Memory B cell (primary cell): Measurements from ENCODE around the gene NIPAL3.
A peak's percentile ranks its signal among the peaks of the same experiment; 100 is the strongest.
"Not testable (repeated sequence)": the region's sequence is repeated elsewhere in the genome, so short reads cannot be mapped to it uniquely, and the experiment has no call there.

Source experiments
- ATAC-seq: fragments of 150-1000 bp; cut with Tn5 transposase; 2 replicates; pipeline ENCODE4 v1.10.0; 2021; ENCODE audit warnings: low read depth, mild to moderate bottlenecking, moderate library complexity
- DNase-seq, 2 donors: peaks; one replicate each; pipeline ENCODE4 v3.0.0; 2022; ENCODE audit warnings: low spot score in 2 of 2
- H3K27ac Mint-ChIP-seq: one replicate; pipeline ENCODE4 v1.8.0; 2022; ENCODE audit warnings: mild to moderate bottlenecking, moderate library complexity, mixed read lengths
- H3K27me3 Mint-ChIP-seq: one replicate; pipeline ENCODE4 v1.8.0; 2022; ENCODE audit warnings: mixed read lengths
- H3K36me3 Mint-ChIP-seq: one replicate; pipeline ENCODE4 v1.8.0; 2022; ENCODE audit warnings: mild to moderate bottlenecking, mixed read lengths
- H3K4me1 Mint-ChIP-seq: one replicate; pipeline ENCODE4 v1.8.0; 2022; ENCODE audit warnings: mixed read lengths
- H3K4me3 Mint-ChIP-seq: one replicate; pipeline ENCODE4 v1.8.0; 2022; ENCODE audit warnings: mild to moderate bottlenecking, moderate library complexity, mixed read lengths
- H3K9me3 Mint-ChIP-seq: one replicate; pipeline ENCODE4 v1.8.0; 2022; ENCODE audit warnings: mixed read lengths

The NIPAL3 gene

DNA sequence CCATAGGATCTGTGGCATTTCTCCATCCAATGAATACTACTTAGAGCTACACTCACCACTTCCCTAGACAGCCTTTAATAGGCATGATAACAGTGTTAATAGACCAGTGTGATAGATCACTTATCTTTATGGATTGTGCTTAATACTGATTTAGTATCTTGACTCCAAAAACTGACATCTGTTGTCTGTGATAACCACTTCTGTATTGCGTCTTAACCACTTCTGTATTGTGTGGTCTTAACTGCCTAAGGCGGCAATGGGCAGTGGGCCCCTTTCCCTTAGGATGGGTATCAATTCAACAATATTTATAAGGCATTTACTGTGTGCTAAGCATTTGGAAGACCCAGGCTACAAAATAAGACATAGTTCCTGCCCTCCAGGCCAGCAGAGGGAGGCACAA lies 55.0 kb downstream of the NIPAL3 start:
- peaks cover under 1% of the 10 kb centered on the region for H3K4me1 Mint-ChIP-seq
- no peaks in the 10 kb centered on the region for H3K9me3 Mint-ChIP-seq
- H3K36me3 Mint-ChIP-seq: peaks cover 26% of the 10 kb centered on the region
- no peak for ATAC-seq
- peak overlapping the region; percentile 66 for H3K27ac Mint-ChIP-seq
- H3K4me3 Mint-ChIP-seq: no peak overlapping the region
- no peaks in the 10 kb centered on the region for H3K27me3 Mint-ChIP-seq
- no peak for DNase-seq

DNA sequence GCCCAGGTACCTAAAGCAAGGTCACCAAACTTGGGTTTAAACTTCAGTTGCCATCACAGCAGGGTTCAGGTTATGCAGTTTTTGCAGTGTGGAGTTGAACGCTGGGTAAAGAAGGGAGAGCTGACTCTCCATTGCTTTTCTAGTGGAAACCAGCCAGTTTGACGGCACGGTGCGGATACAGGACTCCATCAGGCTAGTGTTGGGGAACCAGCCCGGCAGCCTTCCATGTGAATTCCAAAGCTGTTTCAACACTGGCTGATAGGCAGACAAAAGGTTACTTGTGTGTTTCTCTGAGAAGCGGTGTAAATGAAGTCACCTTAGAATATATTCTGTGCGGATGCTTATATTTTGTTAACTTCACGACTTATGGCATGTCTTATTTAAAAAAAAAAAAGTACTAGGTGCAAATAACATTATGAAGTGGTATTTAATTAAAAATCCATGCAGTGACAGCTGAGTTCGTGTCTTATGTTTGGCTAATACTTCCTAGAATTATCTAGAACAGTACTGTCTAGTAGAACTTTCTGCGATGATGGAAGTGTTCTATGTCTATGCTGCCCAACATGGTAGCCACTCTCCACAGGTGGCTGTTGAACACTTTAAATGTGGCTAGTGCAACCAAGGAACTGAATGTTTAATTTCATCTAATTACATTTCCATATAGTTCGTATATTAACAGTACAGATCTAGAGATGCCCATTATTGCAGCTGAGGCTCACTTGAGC lies 57.1 kb downstream of the NIPAL3 start:
- no peak overlapping the region for H3K4me3 Mint-ChIP-seq
- no peaks in the 10 kb centered on the region for H3K9me3 Mint-ChIP-seq
- H3K27ac Mint-ChIP-seq: no peak overlapping the region
- ATAC-seq: no peak
- no peaks in the 10 kb centered on the region for H3K27me3 Mint-ChIP-seq
- H3K36me3 Mint-ChIP-seq: peaks cover 19% of the 10 kb centered on the region
- no peak for DNase-seq
- peaks cover 2% of the 10 kb centered on the region for H3K4me1 Mint-ChIP-seq

DNA sequence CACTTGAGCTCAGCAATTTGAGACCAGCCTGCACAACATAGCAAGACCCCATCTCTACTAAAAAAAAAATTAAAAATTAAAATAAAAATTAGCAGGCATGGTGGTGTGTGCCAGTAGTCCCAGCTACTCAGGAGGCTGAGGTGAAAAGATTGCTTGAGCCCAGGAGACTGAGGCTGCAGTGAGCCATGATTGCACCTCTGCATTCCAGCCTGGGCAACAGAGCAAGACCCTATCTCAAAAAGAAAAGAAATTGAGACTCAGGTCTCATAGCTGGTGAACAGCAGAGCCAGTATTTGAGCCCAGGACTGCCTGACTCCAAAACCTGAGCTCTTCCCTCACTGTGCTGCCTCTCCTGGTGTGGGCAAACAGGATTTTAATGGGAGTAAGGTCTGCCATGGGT lies 58.6 kb downstream of the NIPAL3 start:
- peaks cover 11% of the 10 kb centered on the region for H3K36me3 Mint-ChIP-seq
- no peak for ATAC-seq
- peaks cover 2% of the 10 kb centered on the region for H3K4me1 Mint-ChIP-seq
- H3K4me3 Mint-ChIP-seq: no peak overlapping the region
- no peak overlapping the region for H3K27ac Mint-ChIP-seq
- no peaks in the 10 kb centered on the region for H3K27me3 Mint-ChIP-seq
- DNase-seq: no peak
- no peaks in the 10 kb centered on the region for H3K9me3 Mint-ChIP-seq

DNA sequence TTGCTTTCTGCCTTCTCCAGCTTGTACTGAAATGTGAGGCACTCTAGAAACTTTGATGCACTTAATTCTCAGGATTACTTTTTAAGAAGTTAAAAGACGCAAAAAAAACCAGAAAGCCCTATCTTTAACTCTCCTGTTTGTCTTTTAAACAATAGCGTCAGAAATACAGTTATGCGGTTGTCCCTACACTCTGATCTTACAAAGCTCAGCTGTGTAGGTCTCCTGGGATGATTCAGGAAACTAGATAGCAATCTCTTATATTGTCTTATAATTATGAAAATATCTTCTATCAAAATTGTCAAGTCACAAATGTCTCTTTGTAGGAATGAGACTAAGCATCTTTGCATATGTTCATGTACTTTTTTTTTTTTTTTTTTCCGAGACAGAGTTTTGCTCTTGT lies 60.1 kb downstream of the NIPAL3 start:
- no peaks in the 10 kb centered on the region for H3K9me3 Mint-ChIP-seq
- DNase-seq: no peak
- ATAC-seq: no peak
- H3K4me3 Mint-ChIP-seq: no peak overlapping the region
- H3K27me3 Mint-ChIP-seq: no peaks in the 10 kb centered on the region
- no peak overlapping the region for H3K27ac Mint-ChIP-seq
- peaks cover 5% of the 10 kb centered on the region for H3K4me1 Mint-ChIP-seq
- peaks cover 5% of the 10 kb centered on the region for H3K36me3 Mint-ChIP-seq

DNA sequence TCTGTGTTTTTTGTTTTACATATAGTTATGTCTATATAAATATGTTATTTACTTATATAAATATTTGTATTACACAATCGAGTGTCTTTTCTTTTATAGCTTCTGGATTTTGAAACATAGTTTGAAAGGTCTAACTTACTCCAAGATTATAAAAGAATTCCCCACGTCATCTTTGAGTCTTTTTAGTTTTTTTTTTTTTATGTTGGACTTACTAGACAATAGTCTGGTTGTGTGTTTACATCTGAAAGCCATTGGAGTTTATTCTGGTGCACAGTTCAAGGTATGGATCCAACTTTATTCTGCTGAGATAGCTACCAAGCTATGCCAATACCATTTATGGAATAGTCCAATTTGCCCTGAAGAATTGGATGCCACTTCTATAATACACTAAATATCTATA lies 61.0 kb downstream of the NIPAL3 start:
- no peak for DNase-seq
- H3K36me3 Mint-ChIP-seq: peaks cover 4% of the 10 kb centered on the region

DNA sequence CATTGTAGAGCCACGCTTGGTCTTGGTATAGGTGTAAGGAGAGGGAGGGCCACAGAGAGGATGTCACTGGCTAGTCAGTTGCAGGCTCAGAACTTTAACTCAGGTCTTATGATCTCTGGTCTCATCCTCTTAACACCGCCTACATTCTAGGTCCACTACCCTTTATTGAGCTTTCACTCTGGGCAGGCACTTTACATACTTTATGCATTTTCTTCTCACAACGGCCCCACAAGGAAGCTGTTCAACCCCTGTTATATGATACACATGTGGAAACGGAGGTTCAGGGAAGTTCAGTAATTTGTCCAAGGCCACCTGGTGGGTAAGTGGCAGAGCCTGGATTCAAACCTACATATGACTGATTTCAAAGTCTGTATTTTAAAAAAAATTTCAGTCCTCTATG lies 61.7 kb downstream of the NIPAL3 start:
- DNase-seq: no peak
- H3K9me3 Mint-ChIP-seq: no peaks in the 10 kb centered on the region
- H3K4me3 Mint-ChIP-seq: no peak overlapping the region
- H3K36me3 Mint-ChIP-seq: peaks cover 2% of the 10 kb centered on the region
- H3K27me3 Mint-ChIP-seq: no peaks in the 10 kb centered on the region
- ATAC-seq: no peak
- peaks cover 13% of the 10 kb centered on the region for H3K4me1 Mint-ChIP-seq
- H3K27ac Mint-ChIP-seq: peak overlapping the region; percentile 68

More for the DNA sequence above, 61.0 kb downstream of the NIPAL3 start:
- no peak for ATAC-seq
- Mint-ChIP-seq H3K9me3 (no peaks in the 10 kb centered on the region), H3K27me3 (no peaks in the 10 kb centered on the region), H3K4me1 (peaks cover 11% of the 10 kb centered on the region), H3K4me3 (no peak overlapping the region), H3K27ac (peak overlapping the region; percentile 68)

DNA sequence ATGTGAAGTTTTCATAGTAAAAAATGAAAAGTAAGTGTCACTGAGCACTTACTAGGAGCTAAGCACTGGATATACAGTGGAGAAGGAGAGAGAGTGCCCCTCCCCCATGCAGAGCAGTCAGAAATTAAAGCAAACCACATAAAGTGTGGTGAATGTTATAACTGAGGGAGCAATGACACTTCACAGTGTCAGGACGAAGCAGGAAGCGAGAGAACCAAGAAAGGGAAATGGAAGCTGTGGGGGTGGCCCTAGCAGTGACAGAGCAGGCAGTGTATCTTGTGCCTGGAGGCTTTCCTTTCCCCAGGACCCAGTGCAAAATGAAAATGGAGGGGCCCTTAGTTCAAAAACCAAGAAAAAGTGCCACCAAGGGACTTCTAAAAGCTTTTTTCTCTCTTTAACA lies 65.5 kb downstream of the NIPAL3 start:
- Mint-ChIP-seq H3K4me1 (peaks cover 16% of the 10 kb centered on the region), H3K9me3 (no peaks in the 10 kb centered on the region), H3K27me3 (no peaks in the 10 kb centered on the region), H3K4me3 (peak overlapping the region; percentile 59), H3K27ac (peak overlapping the region; percentile 86), H3K36me3 (peaks cover 2% of the 10 kb centered on the region)
- DNase-seq: peak; percentile 17 to 38
- peak; percentile 99 for ATAC-seq

DNA sequence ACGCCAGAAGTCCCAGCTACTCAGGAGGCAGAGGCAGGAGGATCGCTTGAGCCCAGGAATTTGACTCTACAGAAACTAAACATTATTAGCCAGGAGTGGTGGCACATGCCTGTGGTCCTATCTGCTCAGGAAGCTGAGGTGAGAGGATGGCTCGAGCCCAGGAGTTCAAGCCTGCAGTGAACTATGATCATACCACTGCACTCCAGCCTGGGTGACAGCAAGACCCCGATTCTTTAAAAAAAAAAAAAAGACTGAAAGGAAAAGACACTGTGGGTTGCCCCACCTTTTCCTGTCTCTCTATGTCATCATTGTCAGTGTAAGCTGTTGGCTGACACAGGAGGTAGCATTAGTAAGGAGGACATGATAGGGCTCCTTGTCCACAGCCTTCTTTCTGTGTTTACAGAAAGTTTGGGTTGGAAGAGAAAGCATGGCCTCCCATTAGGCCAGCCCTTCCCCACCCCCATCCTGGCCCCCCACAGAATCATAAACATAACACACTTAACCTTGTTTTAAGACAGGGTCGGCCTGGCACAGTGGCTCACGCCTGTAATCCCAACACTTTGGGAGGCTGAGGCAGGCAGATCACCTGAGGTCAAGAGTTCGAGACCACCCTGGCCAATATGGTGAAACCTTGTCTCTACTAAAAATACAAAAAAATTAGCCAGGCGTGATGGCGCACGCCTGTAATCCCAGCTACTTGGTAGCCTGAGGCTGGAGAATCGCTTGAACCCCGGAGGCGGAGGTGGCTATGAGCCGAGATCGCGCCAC lies 66.4 kb downstream of the NIPAL3 start:
- peaks cover 2% of the 10 kb centered on the region for H3K36me3 Mint-ChIP-seq
- peak; percentile 33 for ATAC-seq
- H3K27ac Mint-ChIP-seq: peak overlapping the region; percentile 86
- no peak for DNase-seq
- H3K27me3 Mint-ChIP-seq: no peaks in the 10 kb centered on the region
- peak overlapping the region; percentile 14 for H3K4me3 Mint-ChIP-seq
- H3K9me3 Mint-ChIP-seq: no peaks in the 10 kb centered on the region
- peaks cover 16% of the 10 kb centered on the region for H3K4me1 Mint-ChIP-seq

DNA sequence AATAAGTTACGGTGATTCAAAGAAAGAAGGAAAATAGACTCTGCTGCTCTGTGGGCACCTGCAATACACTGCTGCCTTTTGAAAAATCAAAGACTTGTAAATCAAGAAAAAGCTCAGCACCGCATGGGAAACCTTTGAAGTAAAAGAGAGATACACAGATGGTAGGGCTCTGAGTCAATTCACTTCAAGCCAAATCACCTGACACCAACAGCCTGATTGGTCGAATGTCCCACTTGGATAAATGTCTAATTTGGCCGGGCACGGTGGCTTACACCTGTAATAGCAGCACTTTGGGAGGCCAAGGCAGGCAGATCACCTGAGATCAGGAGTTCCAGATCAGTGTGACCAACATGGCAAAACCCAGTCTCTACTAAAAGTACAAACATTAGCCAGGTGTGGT lies 67.8 kb downstream of the NIPAL3 start:
- H3K27ac Mint-ChIP-seq: peak overlapping the region; percentile 11
- ATAC-seq: no peak

DNA sequence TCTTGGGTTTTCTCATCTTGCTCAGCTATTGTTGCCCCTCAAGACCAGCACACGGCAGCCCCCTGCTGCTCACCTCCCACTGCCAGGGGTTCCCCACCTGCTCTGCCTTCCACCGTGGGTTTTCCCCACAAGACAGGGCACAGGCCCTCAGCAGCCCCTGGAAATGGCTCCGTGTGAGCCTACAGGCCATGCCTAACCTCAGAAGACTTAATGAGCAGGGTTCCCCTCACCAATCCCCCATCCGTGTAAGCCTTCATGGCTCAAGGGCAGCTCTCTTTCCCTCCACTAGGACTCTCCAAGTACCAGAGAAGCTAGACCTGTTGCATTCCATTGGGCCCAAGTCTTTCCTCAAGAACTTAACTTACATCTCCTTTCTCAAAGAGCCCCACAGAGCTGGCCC lies 68.6 kb downstream of the NIPAL3 start:
- no peak for ATAC-seq
- H3K4me3 Mint-ChIP-seq: no peak overlapping the region
- no peaks in the 10 kb centered on the region for H3K9me3 Mint-ChIP-seq
- DNase-seq: no peak
- H3K27ac Mint-ChIP-seq: no peak overlapping the region
- H3K4me1 Mint-ChIP-seq: peaks cover 19% of the 10 kb centered on the region
- no peaks in the 10 kb centered on the region for H3K27me3 Mint-ChIP-seq
- peaks cover 2% of the 10 kb centered on the region for H3K36me3 Mint-ChIP-seq

More for the DNA sequence above, 67.8 kb downstream of the NIPAL3 start:
- H3K27me3 Mint-ChIP-seq: no peaks in the 10 kb centered on the region
- H3K36me3 Mint-ChIP-seq: peaks cover 4% of the 10 kb centered on the region
- H3K9me3 Mint-ChIP-seq: no peaks in the 10 kb centered on the region
- H3K4me3 Mint-ChIP-seq: no peak overlapping the region
- DNase-seq: no peak
- H3K4me1 Mint-ChIP-seq: peaks cover 19% of the 10 kb centered on the region

DNA sequence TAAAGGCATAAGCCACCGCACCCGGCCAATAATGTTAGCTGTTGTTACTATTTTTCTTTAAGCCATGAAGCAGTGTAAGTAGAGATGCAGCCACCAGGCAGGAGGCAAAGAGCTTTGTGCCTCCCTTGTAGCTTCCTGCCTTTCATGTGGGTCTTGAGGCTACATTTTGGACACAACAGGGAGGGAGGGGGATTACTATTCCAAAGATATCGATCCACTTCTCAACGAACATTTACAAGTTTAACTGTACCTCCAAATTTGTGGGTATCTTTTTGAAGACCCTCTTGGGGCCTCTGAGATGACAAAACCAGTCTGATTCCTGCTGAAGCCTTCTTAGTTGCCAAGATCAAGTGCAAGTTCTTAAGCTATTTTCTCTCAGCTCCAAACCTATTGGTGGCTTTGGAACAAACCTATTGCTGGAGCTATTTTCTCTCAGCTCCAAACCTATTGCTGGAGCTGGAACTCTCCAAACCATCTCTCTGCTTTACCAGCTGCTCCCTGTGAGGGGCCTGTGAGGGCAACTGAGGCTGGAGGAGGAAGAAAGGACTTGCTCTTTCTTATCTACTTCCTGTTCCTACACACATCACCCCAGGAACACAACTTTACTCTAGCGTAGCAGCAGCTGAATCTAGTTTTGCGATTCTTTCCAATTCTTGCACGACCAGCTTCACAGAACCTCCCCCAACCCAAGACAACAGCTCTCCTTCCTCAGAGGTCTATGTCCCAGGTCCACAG lies 70.9 kb downstream of the NIPAL3 start:
- no peak overlapping the region for H3K4me3 Mint-ChIP-seq

DNA sequence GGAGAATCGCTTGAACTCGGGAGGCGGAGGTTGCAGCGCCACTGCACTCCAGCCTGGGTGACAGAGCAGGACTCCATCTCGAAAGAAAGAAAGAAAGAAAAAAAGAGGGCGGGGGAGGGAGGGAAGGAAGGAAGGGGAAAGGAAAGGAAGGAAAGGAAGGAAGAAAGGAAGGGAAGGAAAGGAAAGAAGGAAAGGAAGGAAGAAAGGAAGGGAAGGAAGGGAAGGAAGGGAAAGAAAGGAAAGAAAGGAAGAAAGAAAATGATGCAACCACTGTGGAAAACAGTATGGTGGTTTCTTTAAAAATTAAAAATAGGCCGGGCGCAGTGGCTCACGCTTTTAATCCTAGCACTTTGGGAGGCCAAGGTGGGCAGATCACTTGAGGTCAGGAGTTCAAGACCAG lies 71.9 kb downstream of the NIPAL3 start:
- H3K27me3 Mint-ChIP-seq: no peaks in the 10 kb centered on the region
- no peaks in the 10 kb centered on the region for H3K9me3 Mint-ChIP-seq
- ATAC-seq (no peak), DNase-seq (no peak)
- H3K4me3 Mint-ChIP-seq: no peak overlapping the region
- H3K4me1 Mint-ChIP-seq: peaks cover 8% of the 10 kb centered on the region
- no peak overlapping the region for H3K27ac Mint-ChIP-seq
- H3K36me3 Mint-ChIP-seq: peaks cover 2% of the 10 kb centered on the region

More for the DNA sequence above, 70.9 kb downstream of the NIPAL3 start:
- Mint-ChIP-seq H3K27me3 (no peaks in the 10 kb centered on the region), H3K9me3 (no peaks in the 10 kb centered on the region), H3K36me3 (peaks cover 2% of the 10 kb centered on the region), H3K27ac (peak overlapping the region; percentile 12), H3K4me1 (peaks cover 10% of the 10 kb centered on the region)
- DNase-seq (no peak), ATAC-seq (no peak)

DNA sequence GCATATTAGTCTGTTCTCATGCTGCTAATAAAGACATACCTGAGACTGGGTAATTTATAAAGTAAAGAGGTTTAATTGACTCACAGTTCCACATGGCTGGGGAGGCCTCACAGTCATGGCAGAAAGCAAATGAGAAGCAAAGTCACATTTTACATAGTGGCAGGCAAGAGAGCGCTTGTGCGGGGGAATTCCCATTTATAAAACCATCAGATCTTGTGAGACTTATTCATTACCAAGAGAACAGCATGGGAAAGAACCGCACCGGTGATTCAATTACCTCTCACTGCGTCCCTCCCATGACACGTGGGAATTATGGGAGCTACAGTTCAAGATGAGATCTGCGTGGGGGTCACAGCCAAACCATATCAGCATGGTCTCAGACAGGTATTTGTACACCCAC lies 72.6 kb downstream of the NIPAL3 start:
- ATAC-seq: peak; percentile 65
- not testable (repeated sequence) for H3K4me3 Mint-ChIP-seq, H3K9me3 Mint-ChIP-seq, H3K27ac Mint-ChIP-seq, H3K27me3 Mint-ChIP-seq, H3K36me3 Mint-ChIP-seq, H3K4me1 Mint-ChIP-seq, DNase-seq

DNA sequence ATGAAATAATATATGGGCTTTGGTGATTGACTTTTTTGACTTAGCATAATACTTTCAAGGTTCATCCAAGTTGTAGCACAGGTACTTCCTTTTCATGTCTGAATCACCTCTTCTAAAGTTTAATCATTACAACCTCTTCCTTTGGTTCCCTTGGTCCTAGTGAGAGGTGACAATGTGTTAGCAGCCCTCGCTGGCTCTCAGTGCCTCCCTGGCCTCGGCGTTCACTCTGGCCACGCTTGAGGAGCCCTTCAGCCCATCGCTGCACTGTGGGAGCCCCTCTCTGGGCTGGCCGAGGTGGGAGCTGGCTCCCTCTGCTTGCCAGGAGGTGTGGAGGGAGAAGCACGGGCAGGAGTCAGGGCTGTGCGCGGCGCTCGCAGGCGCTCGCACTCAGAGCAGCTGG lies 74.1 kb downstream of the NIPAL3 start:
- ATAC-seq (no peak), DNase-seq (no peak)
- Mint-ChIP-seq H3K27me3 (no peaks in the 10 kb centered on the region), H3K36me3 (peaks cover 2% of the 10 kb centered on the region), H3K4me1 (peaks cover 5% of the 10 kb centered on the region), H3K9me3 (no peaks in the 10 kb centered on the region), H3K4me3 (no peak overlapping the region), H3K27ac (peak overlapping the region; percentile 45)
